GM19193 (cell line): ENCODE data around the gene TCTA.

ENCODE experiments used
- POLR2A ChIP-seq: IDR thresholded peaks from 4 replicates; pipeline ENCODE4 v1.6.1; 2011; ENCODE audit not compliant: insufficient read depth, insufficient read length; ENCODE audit errors: extremely low read depth

Gene TCTA

DNA sequence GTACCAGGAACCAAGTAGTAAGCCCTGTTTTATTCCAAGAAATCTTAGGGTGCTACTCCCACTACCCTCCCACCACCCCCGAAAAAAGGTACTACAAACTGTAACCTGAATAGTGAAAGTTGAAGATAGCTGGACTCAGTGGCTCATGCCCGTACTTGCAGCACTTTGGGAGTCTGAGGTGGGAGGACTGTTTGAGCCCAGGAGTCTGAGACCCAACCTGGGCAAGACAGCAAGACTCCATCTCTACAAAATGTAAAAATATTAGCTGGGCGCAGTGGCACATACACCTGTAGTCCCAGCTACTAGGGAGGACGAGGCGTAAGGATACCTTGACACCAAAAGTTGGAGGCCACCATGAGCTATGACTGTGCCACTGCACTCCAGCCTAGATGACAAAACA lies 8.3 kb upstream of the TCTA start:
- no peak for TF ChIP-seq POLR2A

DNA sequence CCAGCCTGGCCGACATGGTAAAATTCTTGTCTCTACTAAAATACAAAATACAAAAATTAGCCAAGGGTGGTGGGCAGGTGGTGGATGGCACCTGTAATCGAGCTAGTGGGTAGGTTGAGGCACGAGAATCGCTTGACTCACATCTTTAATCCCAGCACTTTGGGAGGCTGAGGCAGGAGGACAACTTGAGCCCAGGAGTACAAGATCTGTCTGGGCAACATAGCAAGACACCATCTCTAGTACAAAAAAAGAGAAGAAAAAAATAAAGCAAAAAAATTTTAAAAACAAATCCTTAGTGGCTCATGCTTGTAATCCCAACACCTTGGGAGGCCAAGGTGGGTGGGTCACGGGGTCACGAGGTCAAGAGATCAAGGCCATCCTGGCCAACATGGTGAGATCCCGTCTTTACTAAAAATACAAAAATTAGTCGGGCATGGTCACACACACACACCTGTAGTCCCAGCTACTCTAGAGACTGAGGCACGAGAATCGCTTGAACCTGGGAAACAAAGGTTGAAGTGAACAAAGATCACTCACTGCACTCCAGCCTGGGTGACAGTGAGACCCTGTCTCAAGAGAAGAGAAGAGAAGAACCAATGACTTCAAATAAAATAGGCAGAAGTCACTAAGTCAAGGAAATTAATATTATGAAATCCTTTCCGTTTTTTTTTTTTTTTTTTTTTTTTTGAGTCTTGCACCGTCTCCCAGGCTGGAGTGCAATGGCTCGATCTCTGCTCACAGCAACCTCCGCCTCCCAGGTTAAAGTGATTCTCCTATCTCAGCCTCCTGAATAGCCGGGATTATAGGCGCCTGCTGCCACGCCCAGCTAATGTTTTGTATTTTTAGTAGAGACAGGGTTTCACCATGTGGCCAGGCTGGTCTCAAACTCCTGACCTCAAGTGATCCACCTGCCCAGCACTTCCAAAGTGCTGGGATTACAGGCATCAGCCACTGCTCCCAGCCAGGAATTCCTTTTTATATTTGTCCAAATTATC lies 5.4 kb upstream of the TCTA start:
- no peak for TF ChIP-seq POLR2A

DNA sequence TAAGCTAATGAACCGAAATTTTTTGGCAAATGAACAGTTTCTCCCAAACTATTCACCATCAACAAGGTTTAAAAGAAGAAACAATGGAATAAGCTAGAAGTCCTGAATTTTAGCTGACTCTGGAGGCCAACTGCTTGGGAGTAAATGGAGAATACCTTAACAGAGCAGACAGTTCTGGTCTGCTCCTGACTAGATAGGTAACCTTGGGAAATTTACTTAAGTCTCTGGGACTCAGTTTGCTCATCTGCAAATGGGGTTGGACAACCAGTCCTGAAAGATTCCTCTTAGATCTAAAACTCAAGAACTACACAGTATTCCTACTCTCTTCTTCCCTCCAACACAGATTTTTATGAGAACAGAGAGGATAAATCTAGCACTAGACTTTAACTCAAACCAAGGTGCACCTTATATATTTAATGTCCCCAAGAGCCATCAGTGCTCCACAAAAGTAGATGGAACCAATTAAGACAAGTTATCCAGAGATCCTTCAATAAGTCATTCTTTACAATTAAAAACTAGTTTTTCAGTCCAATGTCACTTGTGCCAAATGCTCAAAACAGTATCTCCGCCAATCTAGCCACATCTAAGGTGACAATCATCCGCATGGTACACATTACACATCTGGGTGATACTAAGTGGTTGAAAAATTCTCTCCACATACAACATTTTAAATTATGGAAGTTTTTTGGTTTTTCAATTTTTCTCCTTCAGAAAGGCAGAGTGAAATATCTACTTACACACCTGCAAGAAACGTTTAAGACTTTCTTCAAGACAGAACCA lies 2.0 kb upstream of the TCTA start:
- TF ChIP-seq POLR2A: no peak

DNA sequence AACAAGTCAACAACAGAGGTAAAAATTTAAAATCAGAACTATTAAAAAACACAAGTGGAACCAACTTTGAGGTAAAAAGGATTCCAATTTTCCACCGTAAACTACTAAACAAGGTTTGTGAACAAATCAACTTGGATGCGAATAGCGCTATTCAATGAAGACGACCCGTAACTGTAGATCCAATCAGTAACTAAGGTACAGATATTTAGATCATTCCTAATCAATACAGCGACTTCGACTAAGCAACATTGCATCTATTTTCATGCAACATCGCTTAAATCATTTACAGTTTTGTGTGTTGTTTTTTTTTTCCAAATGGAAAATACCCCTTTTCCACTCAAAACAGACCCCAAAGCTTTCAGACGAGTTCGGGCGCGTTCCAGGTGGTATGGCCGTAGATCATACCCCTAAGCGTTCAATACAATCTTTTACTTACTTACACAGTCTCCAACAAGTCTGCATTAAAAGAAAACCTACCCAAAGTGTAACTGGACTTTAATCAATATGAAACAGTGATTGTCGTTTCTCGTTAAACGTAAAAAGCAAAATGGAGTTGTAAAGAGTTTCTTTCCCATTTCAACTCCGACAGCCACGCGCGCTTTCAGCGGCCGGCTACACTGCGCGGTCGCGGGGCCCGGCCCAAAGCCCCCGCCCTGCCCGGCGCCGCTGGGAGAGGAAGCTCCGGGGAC lies 1.2 kb upstream of the TCTA start:
- no peak for TF ChIP-seq POLR2A

DNA sequence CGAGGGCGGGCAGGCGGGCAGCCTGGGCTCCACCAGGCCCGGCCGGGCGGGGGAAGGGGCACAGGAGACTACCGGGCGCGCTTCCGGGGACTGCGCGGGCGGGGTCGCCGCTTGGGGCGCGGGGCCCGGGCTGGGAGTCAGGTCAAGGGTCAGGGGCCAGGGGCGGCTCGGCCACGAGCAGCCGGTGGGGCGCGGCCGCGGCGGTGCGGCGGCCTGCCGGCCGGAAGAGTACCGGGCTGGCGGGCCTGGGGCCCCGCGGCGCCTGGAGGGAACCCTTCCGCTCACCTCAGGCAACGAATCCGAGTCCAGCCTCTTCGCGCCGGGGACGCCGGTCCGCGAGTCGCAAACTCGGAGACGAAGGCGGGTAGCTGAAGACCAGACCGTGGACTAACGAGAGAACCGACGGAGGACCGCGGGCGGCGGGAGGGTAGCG lies 672 bp upstream of the TCTA start:
- TF ChIP-seq POLR2A: no peak

DNA sequence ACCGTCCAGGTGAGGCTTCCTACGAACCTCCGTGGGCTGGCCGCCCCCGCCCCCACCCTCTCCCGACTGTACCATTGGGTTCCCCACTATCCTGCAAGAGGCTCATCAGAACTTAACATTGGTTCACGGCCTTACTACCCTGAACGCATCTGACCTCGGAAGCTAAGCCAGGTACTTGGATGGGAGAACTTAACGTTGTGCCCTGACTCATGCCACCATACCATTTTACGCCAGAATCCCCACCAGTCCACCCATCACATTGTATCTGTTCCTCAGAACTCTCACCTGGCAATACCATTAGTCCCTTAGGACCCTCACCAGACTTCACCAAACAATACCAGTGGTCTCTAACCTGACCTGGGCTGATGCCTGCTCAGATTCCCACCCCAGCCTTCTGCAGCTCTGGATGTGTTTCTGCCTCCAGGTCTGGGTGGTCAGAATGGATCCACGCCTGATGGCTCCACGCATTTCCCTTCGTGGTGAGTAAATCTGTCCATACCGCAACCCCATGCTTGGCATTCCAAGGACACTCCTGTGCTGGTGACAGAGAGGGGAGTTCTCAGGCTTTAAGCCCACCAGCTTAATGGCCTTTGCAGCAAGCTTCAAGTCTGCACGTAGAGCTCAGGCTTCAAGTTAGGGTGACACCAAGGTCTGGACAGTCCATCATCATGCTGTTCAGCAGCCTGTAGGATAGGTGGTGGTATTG lies 562 bp downstream of the TCTA start:
- TF ChIP-seq POLR2A: no peak

DNA sequence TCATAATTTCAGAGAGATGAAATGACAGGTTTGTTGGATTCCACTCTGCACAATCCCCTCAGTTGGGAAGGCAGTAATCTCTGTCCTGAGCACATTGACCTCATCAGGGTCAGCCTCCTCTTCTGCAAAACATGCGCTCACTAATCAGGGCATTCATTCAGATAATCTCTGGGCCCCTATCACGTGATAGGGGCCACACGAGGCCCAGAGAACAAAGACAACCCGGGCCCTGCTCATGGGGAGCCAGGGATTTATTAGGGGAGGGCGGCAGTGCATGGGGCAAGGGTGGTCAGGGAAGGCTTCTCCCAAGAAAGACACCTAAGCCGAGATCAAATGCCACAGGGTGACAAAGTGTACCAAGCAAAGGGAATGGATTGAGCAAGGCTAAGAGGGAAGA lies 1.1 kb downstream of the TCTA start:
- no peak for TF ChIP-seq POLR2A

DNA sequence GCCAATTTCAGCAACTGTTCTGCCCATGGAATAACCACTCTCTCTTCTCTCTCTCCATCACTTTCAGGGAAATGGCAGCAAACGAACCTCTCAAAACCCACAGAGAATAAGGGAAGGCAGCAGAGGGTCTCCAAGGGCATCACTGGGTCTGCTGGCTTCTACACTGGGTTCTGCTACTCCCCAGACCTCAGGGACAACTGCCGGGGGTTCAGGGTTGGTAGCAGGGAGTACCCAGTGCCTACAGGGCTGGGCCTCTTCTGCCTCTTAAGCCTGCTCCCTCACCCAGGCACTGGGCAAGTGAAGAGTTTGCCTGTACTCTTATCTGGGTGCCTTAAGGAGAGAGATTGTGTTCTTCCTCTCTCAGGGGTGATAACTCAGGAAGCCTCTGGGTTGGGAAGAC lies 2.5 kb downstream of the TCTA start:
- TF ChIP-seq POLR2A: no peak

DNA sequence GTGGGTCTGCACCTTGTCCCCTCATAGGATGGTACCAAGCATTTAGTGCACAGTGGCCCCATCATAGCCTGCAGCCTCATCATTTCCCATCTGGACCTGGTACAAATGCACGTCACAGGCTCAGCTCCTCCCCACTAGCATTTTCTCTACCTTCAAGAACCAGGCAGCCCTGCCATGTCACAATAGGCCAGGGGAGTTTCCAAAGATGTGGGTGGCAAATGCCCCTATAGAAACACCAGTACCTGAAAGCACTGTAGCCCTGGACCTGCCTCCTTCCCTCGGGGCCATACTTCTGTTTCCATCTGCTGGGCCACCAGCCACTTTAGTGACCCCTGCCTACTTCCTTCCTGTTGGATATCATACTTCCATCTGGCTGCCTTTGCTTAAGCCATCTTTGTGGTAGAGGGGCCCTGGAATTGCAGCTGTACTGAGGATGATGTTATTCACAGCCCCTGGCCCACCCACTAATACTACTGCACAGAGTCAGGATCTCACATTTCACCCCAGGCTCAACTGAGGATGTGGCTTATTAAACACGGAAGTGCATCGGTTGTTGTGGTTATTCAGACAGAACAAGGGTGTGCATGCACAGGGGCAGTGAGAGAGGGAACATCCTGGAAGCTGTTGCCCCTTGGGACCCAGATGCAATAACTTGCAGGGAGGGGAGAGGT lies 3.8 kb downstream of the TCTA start:
- peak; percentile 56 for TF ChIP-seq POLR2A

DNA sequence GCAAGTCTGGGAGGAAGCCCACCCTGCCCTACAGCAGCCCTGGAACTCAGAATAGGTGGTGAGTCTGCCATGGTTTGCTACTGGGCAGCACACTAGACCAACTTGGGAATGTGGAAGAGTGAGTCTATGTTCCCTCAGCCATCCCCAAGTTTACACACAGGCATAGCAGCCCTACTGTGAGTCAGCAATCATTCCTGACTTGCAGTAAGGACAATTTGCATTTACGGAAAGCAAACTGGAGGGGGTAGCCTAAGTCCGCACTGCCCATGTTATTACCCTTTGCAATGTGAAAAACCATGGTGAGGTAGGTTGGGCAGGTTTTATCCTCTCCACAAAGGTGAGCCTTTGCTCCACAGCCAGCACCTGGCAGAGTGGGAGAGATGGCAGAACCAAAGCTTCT lies 4.6 kb downstream of the TCTA start:
- no peak for TF ChIP-seq POLR2A

DNA sequence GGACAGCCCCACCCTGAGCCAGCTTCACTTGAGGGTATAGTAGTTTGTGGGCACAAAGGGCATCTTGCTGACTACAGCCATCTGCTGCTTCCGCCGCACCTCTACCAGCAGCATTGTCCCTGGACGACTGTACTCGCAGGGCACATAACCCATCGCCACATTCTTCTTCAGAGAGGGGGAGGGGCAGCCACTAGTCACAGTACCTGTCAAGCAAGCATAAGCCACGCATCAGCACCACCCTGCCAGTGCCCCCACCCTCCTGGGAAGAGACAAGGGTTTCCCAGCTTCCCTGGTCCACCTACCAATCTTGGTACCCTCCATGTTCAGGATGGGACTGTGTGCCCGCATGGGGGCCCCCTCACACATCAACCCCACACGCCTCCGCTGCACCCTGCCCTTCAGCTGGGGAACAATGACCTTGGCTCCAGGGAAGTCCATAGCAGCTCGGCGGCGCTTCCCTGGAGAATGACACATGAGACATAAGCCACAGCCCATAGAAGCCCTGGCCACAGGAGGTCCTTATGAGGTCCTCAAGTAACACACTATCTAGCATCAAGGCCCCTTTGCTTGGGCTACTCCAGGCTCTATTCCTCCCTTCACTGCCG lies 5.4 kb downstream of the TCTA start:
- no peak for TF ChIP-seq POLR2A

DNA sequence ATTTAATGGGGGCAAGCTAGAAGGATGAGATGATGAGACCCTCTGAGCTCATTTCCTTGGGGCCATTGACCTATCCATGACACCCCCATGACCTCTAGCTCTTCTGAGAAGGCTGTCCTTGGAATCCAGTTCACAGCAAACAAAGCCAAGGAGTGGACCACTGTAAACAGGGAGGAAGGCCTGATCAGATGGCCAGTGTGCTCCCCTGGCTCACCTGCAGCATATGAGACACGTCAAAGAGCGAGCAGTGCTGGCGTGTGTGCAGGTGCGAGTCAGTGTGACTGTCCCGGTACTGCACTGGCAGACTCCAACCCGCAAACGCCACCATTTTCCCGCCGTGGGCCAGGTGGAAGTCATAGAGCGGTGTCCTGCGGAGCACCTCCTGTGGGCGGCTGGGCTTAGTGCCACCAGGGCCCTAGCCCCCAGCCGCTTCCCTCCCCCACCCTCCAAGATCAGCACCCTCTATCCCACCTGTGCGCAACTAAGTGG lies 9.7 kb downstream of the TCTA start:
- no peak for TF ChIP-seq POLR2A
